A673 (cell line): Measurements from ENCODE around the gene KDM1A.

ENCODE experiments used
- CTCF ChIP-seq: fragments of 300-800, 200-600 bp; sonication (generic); conservative IDR thresholded peaks from 2 replicates; pipeline ENCODE4 v1.5.1; 2017; ENCODE audit warnings: low read depth, mild to moderate bottlenecking, antibody characterized with exemption, low read length, moderate library complexity, mixed read lengths
- EZH2 ChIP-seq: fragments of 200-600 bp; sonication (generic); IDR thresholded peaks from 2 replicates; pipeline ENCODE4 v1.6.1; 2017; ENCODE audit warnings: borderline replicate concordance, low read depth, mild to moderate bottlenecking, mixed read lengths, antibody characterized with exemption, low read length; ENCODE audit not compliant: poor library complexity, severe bottlenecking

GRCh38 chr1:23080885-23081284, 61.6 kb downstream of the KDM1A start:
- TF ChIP-seq CTCF: no peak
- TF ChIP-seq EZH2: no peak
